Osteoblast (primary cell): ENCODE results near the gene PARD3B. TPM values are rescaled to one million over a fixed set of nuclear protein-coding genes. Genes with fewer than 3 reads are reported as not detected.

Experiments
- DNase-seq: peaks from one replicate; pipeline ENCODE4 v3.0.0; 2011; ENCODE audit warnings: low spot score, mixed read lengths; ENCODE audit not compliant: insufficient read length; ENCODE audit errors: missing footprints
- H2AFZ ChIP-seq: 2 replicates; pipeline ENCODE4 v1.6.0; 2011; ENCODE audit warnings: mild to moderate bottlenecking, low read length
- H3K27ac ChIP-seq: 2 replicates; pipeline ENCODE4 v1.5.1; 2011; ENCODE audit warnings: mild to moderate bottlenecking, low read depth, low read length, moderate library complexity
- H3K27me3 ChIP-seq: 2 replicates; pipeline ENCODE4 v1.6.0; 2012; ENCODE audit warnings: mild to moderate bottlenecking, control low read depth, inconsistent platforms, low read length, moderate library complexity; ENCODE audit not compliant: insufficient read depth
- H3K36me3 ChIP-seq: 2 replicates; pipeline ENCODE4 v1.5.1; 2011; ENCODE audit warnings: mild to moderate bottlenecking, low read length, control low read depth, moderate library complexity; ENCODE audit not compliant: insufficient read depth
- H3K4me1 ChIP-seq: 2 replicates; pipeline ENCODE4 v1.5.1; 2011; ENCODE audit warnings: mild to moderate bottlenecking, low read length, control low read depth, moderate library complexity; ENCODE audit not compliant: insufficient read depth
- H3K4me2 ChIP-seq: 2 replicates; pipeline ENCODE4 v1.6.0; 2011; ENCODE audit warnings: mild to moderate bottlenecking, low read length; ENCODE audit not compliant: insufficient read depth
- H3K4me3 ChIP-seq: fragments of 200-600 bp; sonication (generic); 3 replicates; pipeline ENCODE4 v1.5.1; 2012; ENCODE audit warnings: mild to moderate bottlenecking, low read length, inconsistent platforms; ENCODE audit not compliant: insufficient read depth
- H3K79me2 ChIP-seq: 2 replicates; pipeline ENCODE4 v1.6.0; 2012; ENCODE audit warnings: mild to moderate bottlenecking, low read length, control low read depth, inconsistent platforms; ENCODE audit not compliant: insufficient read depth
- H3K9me3 ChIP-seq: 2 replicates; pipeline ENCODE4 v1.5.1; 2011; ENCODE audit warnings: low read depth, low read length, control low read depth
- H4K20me1 ChIP-seq: 2 replicates; pipeline ENCODE4 v1.6.0; 2012; ENCODE audit warnings: mild to moderate bottlenecking, low read length, control low read depth; ENCODE audit not compliant: insufficient read depth
- CTCF ChIP-seq: IDR thresholded peaks from 2 replicates; pipeline ENCODE4 v1.5.1; 2011; ENCODE audit warnings: mild to moderate bottlenecking, low read depth, low read length, moderate library complexity; ENCODE audit errors: extremely low read depth
- total RNA-seq: library from RNA; depleted of rRNA; stranded (reverse); fragments of >200 nt; gene quantifications from 2 replicates; pipeline ENCODE4 v1.2.3, GENCODE V29; 2012

Gene PARD3B
- total RNA-seq, 1 donor, result 22.4 TPM

- Histone ChIP-seq H3K27ac (no peak overlapping the region), H3K27me3 (no peaks in the 10 kb centered on the region), H3K36me3 (no peaks in the 10 kb centered on the region), H4K20me1 (no peaks in the 10 kb centered on the region), H3K4me1 (no peaks in the 10 kb centered on the region), H3K4me3 (no peak overlapping the region), H3K9me3 (no peaks in the 10 kb centered on the region), H3K4me2 (no peak overlapping the region), H3K79me2 (no peaks in the 10 kb centered on the region), H2AFZ (no peak overlapping the region)
- TF ChIP-seq CTCF, result no peak
- no peak for DNase-seq
These were observed 1037.1 kb downstream of the PARD3B start for GRCh38 chr2:205582366-205582765.

GRCh38 chr2:205585449-205586383, 1040.4 kb downstream of the PARD3B start:
- no peak overlapping the region for H2AFZ ChIP-seq
- no peaks in the 10 kb centered on the region for H3K9me3 ChIP-seq
- no peak for DNase-seq
- H3K4me2 ChIP-seq, result no peak overlapping the region
- no peaks in the 10 kb centered on the region for H3K27me3 ChIP-seq
- no peaks in the 10 kb centered on the region for H3K36me3 ChIP-seq
- no peak for TF ChIP-seq CTCF
- no peaks in the 10 kb centered on the region for H3K79me2 ChIP-seq
- no peak overlapping the region for H3K27ac ChIP-seq
- H3K4me1 ChIP-seq, result peaks cover 4% of the 10 kb centered on the region
- no peak overlapping the region for H3K4me3 ChIP-seq
- no peaks in the 10 kb centered on the region for H4K20me1 ChIP-seq

GRCh38 chr2:205586626-205587025, 1041.4 kb downstream of the PARD3B start:
- no peaks in the 10 kb centered on the region for H3K36me3 ChIP-seq
- DNase-seq, result no peak
- H3K27me3 ChIP-seq, result no peaks in the 10 kb centered on the region
- H2AFZ ChIP-seq, result no peak overlapping the region
- TF ChIP-seq CTCF, result no peak
- H3K4me2 ChIP-seq, result no peak overlapping the region
- H3K4me3 ChIP-seq, result no peak overlapping the region
- H3K4me1 ChIP-seq, result peaks cover 6% of the 10 kb centered on the region
- no peak overlapping the region for H3K27ac ChIP-seq
- H3K9me3 ChIP-seq, result no peaks in the 10 kb centered on the region
- H3K79me2 ChIP-seq, result no peaks in the 10 kb centered on the region
- no peaks in the 10 kb centered on the region for H4K20me1 ChIP-seq

GRCh38 chr2:205589479-205589878, 1044.2 kb downstream of the PARD3B start:
- no peak overlapping the region for H2AFZ ChIP-seq

More at GRCh38 chr2:205589479-205589878, 1044.2 kb downstream of the PARD3B start:
- Histone ChIP-seq H3K79me2 (no peaks in the 10 kb centered on the region), H3K27me3 (no peaks in the 10 kb centered on the region), H3K9me3 (no peaks in the 10 kb centered on the region), H4K20me1 (no peaks in the 10 kb centered on the region), H3K4me1 (peaks cover 10% of the 10 kb centered on the region), H3K27ac (no peak overlapping the region), H3K4me2 (no peak overlapping the region), H3K36me3 (no peaks in the 10 kb centered on the region), H3K4me3 (no peak overlapping the region)
- DNase-seq, result no peak
- no peak for TF ChIP-seq CTCF
